Measurements from ENCODE around the gene MAN2A1. TPM values are rescaled to one million over a fixed set of nuclear protein-coding genes. Genes with fewer than 3 reads are reported as not detected.

MAN2A1 gene
- total RNA-seq, 1 donor from 2014 or later: 33.3 TPM

- no peak for DNase-seq (ENCODE audit: low spot score)
- no peaks in the 10 kb centered on the region for H3K9me3 Mint-ChIP-seq
- H3K4me3 Mint-ChIP-seq (ENCODE audit: low read depth): no peak overlapping the region
- peaks cover 21% of the 10 kb centered on the region for H3K4me1 Mint-ChIP-seq (ENCODE audit: low read depth)
- no peak overlapping the region for H3K27ac Mint-ChIP-seq
- intact Hi-C loops (cut with micrococcal nuclease): no loop called here
- H3K27me3 Mint-ChIP-seq (ENCODE audit: low read depth): peaks cover 18% of the 10 kb centered on the region
- H3K36me3 Mint-ChIP-seq (ENCODE audit: low read depth): no peaks in the 10 kb centered on the region
Measured at GRCh38 chr5:109659901-109660300, 29.8 kb upstream of the MAN2A1 start.

- no peak overlapping the region for H3K4me3 Mint-ChIP-seq (ENCODE audit: low read depth)
- no peaks in the 10 kb centered on the region for H3K9me3 Mint-ChIP-seq
- no peak for DNase-seq (ENCODE audit: low spot score)
- intact Hi-C loops (cut with micrococcal nuclease): no loop called here
- H3K27me3 Mint-ChIP-seq (ENCODE audit: low read depth): peaks cover 18% of the 10 kb centered on the region
- H3K4me1 Mint-ChIP-seq (ENCODE audit: low read depth): peaks cover 21% of the 10 kb centered on the region
- H3K27ac Mint-ChIP-seq: no peak overlapping the region
- no peaks in the 10 kb centered on the region for H3K36me3 Mint-ChIP-seq (ENCODE audit: low read depth)
Measured at GRCh38 chr5:109660301-109660700, 29.4 kb upstream of the MAN2A1 start.

- intact Hi-C loops (cut with micrococcal nuclease): no loop called here
- no peaks in the 10 kb centered on the region for H3K36me3 Mint-ChIP-seq (ENCODE audit: low read depth)
- peaks cover 21% of the 10 kb centered on the region for H3K27me3 Mint-ChIP-seq (ENCODE audit: low read depth)
- no peaks in the 10 kb centered on the region for H3K9me3 Mint-ChIP-seq
- no peak for DNase-seq (ENCODE audit: low spot score)
- H3K4me3 Mint-ChIP-seq (ENCODE audit: low read depth): no peak overlapping the region
- no peak overlapping the region for H3K27ac Mint-ChIP-seq
- no peaks in the 10 kb centered on the region for H3K4me1 Mint-ChIP-seq (ENCODE audit: low read depth)
Measured at GRCh38 chr5:109668237-109668636, 21.5 kb upstream of the MAN2A1 start.

GRCh38 chr5:109668668-109669422 lies 20.9 kb upstream of the MAN2A1 start:
- no peak for DNase-seq (ENCODE audit: low spot score)
- H3K4me1 Mint-ChIP-seq (ENCODE audit: low read depth): no peaks in the 10 kb centered on the region
- intact Hi-C loops (cut with micrococcal nuclease): no loop called here
- H3K27me3 Mint-ChIP-seq (ENCODE audit: low read depth): peaks cover 24% of the 10 kb centered on the region
- H3K9me3 Mint-ChIP-seq: no peaks in the 10 kb centered on the region
- no peak overlapping the region for H3K4me3 Mint-ChIP-seq (ENCODE audit: low read depth)
- no peaks in the 10 kb centered on the region for H3K36me3 Mint-ChIP-seq (ENCODE audit: low read depth)
- H3K27ac Mint-ChIP-seq: no peak overlapping the region

GRCh38 chr5:109669991-109670706 lies 19.6 kb upstream of the MAN2A1 start:
- H3K36me3 Mint-ChIP-seq (ENCODE audit: low read depth): no peaks in the 10 kb centered on the region
- DNase-seq (ENCODE audit: low spot score): no peak
- H3K4me3 Mint-ChIP-seq (ENCODE audit: low read depth): no peak overlapping the region
- no peak overlapping the region for H3K27ac Mint-ChIP-seq
- H3K9me3 Mint-ChIP-seq: no peaks in the 10 kb centered on the region
- peaks cover 29% of the 10 kb centered on the region for H3K27me3 Mint-ChIP-seq (ENCODE audit: low read depth)
- intact Hi-C loops (cut with micrococcal nuclease): no loop called here
- no peaks in the 10 kb centered on the region for H3K4me1 Mint-ChIP-seq (ENCODE audit: low read depth)

- DNase-seq (ENCODE audit: low spot score): no peak
- Mint-ChIP-seq H3K36me3 (ENCODE audit: low read depth) (no peaks in the 10 kb centered on the region), H3K27me3 (ENCODE audit: low read depth) (peaks cover 34% of the 10 kb centered on the region), H3K27ac (no peak overlapping the region), H3K4me3 (ENCODE audit: low read depth) (no peak overlapping the region), H3K9me3 (no peaks in the 10 kb centered on the region), H3K4me1 (ENCODE audit: low read depth) (no peaks in the 10 kb centered on the region)
- intact Hi-C loops (cut with micrococcal nuclease): no loop called here
Measured at GRCh38 chr5:109671136-109671535, 18.6 kb upstream of the MAN2A1 start.

- intact Hi-C loops (cut with micrococcal nuclease): no loop called here
Measured at GRCh38 chr5:109674596-109674995, 15.1 kb upstream of the MAN2A1 start.

GRCh38 chr5:109676920-109677319 lies 12.8 kb upstream of the MAN2A1 start:
- intact Hi-C loops (cut with micrococcal nuclease): no loop called here
- Mint-ChIP-seq H3K27me3 (ENCODE audit: low read depth) (peaks cover 36% of the 10 kb centered on the region), H3K4me1 (ENCODE audit: low read depth) (no peaks in the 10 kb centered on the region), H3K9me3 (no peaks in the 10 kb centered on the region), H3K36me3 (ENCODE audit: low read depth) (no peaks in the 10 kb centered on the region), H3K27ac (no peak overlapping the region), H3K4me3 (ENCODE audit: low read depth) (no peak overlapping the region)
- DNase-seq (ENCODE audit: low spot score): no peak

More at GRCh38 chr5:109674596-109674995, 15.1 kb upstream of the MAN2A1 start:
- no peaks in the 10 kb centered on the region for H3K36me3 Mint-ChIP-seq (ENCODE audit: low read depth)
- no peaks in the 10 kb centered on the region for H3K9me3 Mint-ChIP-seq
- H3K4me3 Mint-ChIP-seq (ENCODE audit: low read depth): no peak overlapping the region
- no peaks in the 10 kb centered on the region for H3K4me1 Mint-ChIP-seq (ENCODE audit: low read depth)
- no peak overlapping the region for H3K27ac Mint-ChIP-seq
- H3K27me3 Mint-ChIP-seq (ENCODE audit: low read depth): peaks cover 49% of the 10 kb centered on the region
- no peak for DNase-seq (ENCODE audit: low spot score)

GRCh38 chr5:109678447-109678846 lies 11.3 kb upstream of the MAN2A1 start:
- no peaks in the 10 kb centered on the region for H3K9me3 Mint-ChIP-seq
- no peak overlapping the region for H3K27ac Mint-ChIP-seq
- intact Hi-C loops (cut with micrococcal nuclease): no loop called here
- H3K36me3 Mint-ChIP-seq (ENCODE audit: low read depth): no peaks in the 10 kb centered on the region
- no peak overlapping the region for H3K4me3 Mint-ChIP-seq (ENCODE audit: low read depth)
- no peak for DNase-seq (ENCODE audit: low spot score)
- peaks cover 41% of the 10 kb centered on the region for H3K27me3 Mint-ChIP-seq (ENCODE audit: low read depth)
- no peaks in the 10 kb centered on the region for H3K4me1 Mint-ChIP-seq (ENCODE audit: low read depth)

- Mint-ChIP-seq H3K4me1 (ENCODE audit: low read depth) (no peaks in the 10 kb centered on the region), H3K4me3 (ENCODE audit: low read depth) (no peak overlapping the region), H3K27ac (no peak overlapping the region), H3K9me3 (no peaks in the 10 kb centered on the region), H3K27me3 (ENCODE audit: low read depth) (peaks cover 28% of the 10 kb centered on the region), H3K36me3 (ENCODE audit: low read depth) (no peaks in the 10 kb centered on the region)
- intact Hi-C loops (cut with micrococcal nuclease): no loop called here
- no peak for DNase-seq (ENCODE audit: low spot score)
Measured at GRCh38 chr5:109681763-109682162, 8.0 kb upstream of the MAN2A1 start.

GRCh38 chr5:109682383-109682782 lies 7.3 kb upstream of the MAN2A1 start:
- Mint-ChIP-seq H3K4me1 (ENCODE audit: low read depth) (no peaks in the 10 kb centered on the region), H3K36me3 (ENCODE audit: low read depth) (no peaks in the 10 kb centered on the region), H3K4me3 (ENCODE audit: low read depth) (no peak overlapping the region), H3K9me3 (no peaks in the 10 kb centered on the region), H3K27ac (no peak overlapping the region), H3K27me3 (ENCODE audit: low read depth) (peaks cover 25% of the 10 kb centered on the region)
- DNase-seq (ENCODE audit: low spot score): no peak
- intact Hi-C loops (cut with micrococcal nuclease): no loop called here

- intact Hi-C loops (cut with micrococcal nuclease): loop anchor here (5.0 kb wide), 1 partner anchor 636 kb away; no protein-coding TSS in a partner anchor
- Mint-ChIP-seq H3K27ac (no peak overlapping the region), H3K9me3 (peaks cover 14% of the 10 kb centered on the region), H3K27me3 (ENCODE audit: low read depth) (peaks cover 16% of the 10 kb centered on the region), H3K36me3 (ENCODE audit: low read depth) (peaks cover 2% of the 10 kb centered on the region), H3K4me3 (ENCODE audit: low read depth) (no peak overlapping the region), H3K4me1 (ENCODE audit: low read depth) (peaks cover 4% of the 10 kb centered on the region)
- no peak for DNase-seq (ENCODE audit: low spot score)
Measured at GRCh38 chr5:109685916-109686315, 3.8 kb upstream of the MAN2A1 start.

- intact Hi-C loops (cut with micrococcal nuclease): loop anchor here (2.0 to 5.0 kb wide), 2 partner anchors 32 to 634 kb away; no protein-coding TSS in a partner anchor
- Mint-ChIP-seq H3K27ac (peak overlapping the region; percentile 91), H3K9me3 (peaks cover 14% of the 10 kb centered on the region), H3K27me3 (ENCODE audit: low read depth) (peaks cover 7% of the 10 kb centered on the region), H3K4me3 (ENCODE audit: low read depth) (peak overlapping the region; percentile 85), H3K36me3 (ENCODE audit: low read depth) (peaks cover 10% of the 10 kb centered on the region), H3K4me1 (ENCODE audit: low read depth) (peaks cover 29% of the 10 kb centered on the region)
- peak; percentile 10 for DNase-seq (ENCODE audit: low spot score)
Measured at GRCh38 chr5:109688630-109688969, 1.1 kb upstream of the MAN2A1 start.
